AG09309 (cell line): ENCODE results near the gene AMPD2.

Experiments
- DNase-seq: peaks from one replicate; pipeline ENCODE4 v3.0.0-alpha.2; 2010; ENCODE audit warnings: low read depth
- H3K4me3 ChIP-seq: 2 replicates; pipeline ENCODE4 v1.5.1; 2011; ENCODE audit warnings: mild to moderate bottlenecking, low read depth, low read length, moderate library complexity; ENCODE audit not compliant: control insufficient read depth
- TF ChIP-seq, protein P1 (sequence below): IDR thresholded peaks from 2 replicates; pipeline ENCODE4 v1.5.1; 2011; ENCODE audit warnings: mild to moderate bottlenecking, low read depth, low read length, inconsistent platforms; ENCODE audit not compliant: insufficient read depth, control insufficient read depth; ENCODE audit errors: missing control alignments

Gene AMPD2

DNA sequence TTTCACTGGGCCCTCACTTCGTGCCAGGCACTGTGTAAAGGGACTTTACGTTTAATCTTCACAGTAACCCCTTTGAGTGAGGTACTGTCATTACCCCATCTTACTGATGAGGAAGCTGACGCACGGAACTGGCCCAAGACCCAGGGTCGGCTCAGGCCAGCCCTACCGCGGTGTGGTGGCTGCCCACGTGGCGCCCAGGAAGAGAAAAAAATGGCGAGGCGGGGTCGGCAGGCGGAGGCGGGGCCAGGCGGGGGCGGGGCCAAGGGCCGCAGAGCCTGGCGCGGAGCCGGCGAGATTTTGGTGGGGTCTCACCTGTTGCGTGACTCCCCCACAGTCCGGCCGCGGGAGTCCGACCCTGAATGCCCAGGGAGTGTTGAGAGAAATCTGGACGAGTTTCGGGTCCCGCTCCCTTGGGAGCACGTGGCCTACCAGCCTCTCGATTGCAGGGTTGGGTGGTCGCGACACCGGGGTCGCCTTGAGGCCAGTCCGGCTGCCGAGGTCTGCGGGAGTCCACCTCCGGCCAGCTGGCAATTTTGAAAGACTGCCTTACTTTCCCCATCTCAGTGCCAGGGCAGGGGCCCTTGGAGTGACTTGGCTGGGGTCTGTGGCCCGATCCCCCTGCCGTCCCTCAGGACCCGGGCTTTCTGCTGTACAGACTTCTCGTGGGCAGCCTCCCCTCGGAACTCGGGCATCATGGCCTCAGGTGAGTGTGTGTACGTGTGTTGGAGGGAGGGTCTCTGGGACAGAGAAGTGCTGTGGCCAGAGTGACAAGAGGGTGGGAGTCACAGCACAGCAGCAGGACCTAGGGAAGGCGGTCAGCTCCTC, at the start of gene AMPD2, which contains the start of gene GNAT2:
Gene AMPD2, plus strand, starts transcription at position 262 of the 825 bp plus-strand sequence. CDS start 1,339 bp downstream, outside the sequence.
Gene GNAT2, minus strand, starts transcription at position 41 of the 825 bp plus-strand sequence. CDS start 6,746 bp downstream, outside the sequence.
- TF ChIP-seq, protein P1, sequence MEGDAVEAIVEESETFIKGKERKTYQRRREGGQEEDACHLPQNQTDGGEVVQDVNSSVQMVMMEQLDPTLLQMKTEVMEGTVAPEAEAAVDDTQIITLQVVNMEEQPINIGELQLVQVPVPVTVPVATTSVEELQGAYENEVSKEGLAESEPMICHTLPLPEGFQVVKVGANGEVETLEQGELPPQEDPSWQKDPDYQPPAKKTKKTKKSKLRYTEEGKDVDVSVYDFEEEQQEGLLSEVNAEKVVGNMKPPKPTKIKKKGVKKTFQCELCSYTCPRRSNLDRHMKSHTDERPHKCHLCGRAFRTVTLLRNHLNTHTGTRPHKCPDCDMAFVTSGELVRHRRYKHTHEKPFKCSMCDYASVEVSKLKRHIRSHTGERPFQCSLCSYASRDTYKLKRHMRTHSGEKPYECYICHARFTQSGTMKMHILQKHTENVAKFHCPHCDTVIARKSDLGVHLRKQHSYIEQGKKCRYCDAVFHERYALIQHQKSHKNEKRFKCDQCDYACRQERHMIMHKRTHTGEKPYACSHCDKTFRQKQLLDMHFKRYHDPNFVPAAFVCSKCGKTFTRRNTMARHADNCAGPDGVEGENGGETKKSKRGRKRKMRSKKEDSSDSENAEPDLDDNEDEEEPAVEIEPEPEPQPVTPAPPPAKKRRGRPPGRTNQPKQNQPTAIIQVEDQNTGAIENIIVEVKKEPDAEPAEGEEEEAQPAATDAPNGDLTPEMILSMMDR: no peak
- peak; percentile 67 for DNase-seq
- peak within 1 kb of the TSS; percentile 89 for H3K4me3 ChIP-seq

DNA sequence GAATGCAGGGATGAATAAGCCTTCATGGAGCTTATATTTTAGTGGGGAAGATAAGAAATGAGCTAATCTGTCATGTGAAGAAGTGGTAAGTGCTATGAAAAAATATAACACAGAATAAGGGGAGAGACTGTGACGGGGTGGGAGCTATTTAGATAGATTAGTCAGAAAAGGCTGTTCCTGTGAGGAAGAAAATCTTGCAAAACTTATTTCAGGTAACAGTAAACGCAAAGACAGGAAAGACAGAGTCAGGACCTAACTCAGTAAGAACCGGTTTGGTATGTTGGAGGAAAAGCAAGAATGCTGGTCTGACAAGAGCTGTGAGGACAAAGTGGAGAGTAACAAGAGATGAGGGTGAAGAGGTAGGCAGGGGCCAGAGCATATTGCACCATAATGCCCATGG, 49.2 kb upstream of the AMPD2 start:
- TF ChIP-seq, protein P1: no peak
- no peak overlapping the region for H3K4me3 ChIP-seq

DNA sequence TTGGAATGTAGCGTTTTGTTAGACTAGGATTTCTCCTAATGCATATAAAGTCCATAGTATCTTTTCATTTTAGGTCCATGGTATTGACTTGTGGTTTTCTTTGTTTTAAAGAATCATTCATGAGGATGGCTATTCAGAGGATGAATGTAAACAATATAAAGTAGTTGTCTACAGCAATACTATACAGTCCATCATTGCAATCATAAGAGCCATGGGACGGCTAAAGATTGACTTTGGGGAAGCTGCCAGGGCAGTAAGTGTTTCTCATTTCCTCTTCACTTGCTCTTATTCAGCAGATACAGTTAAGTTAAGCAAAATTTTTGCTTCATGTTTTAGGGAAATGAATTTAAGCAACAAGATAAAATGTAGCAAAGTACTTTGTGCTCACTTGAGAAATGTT, 45.9 kb upstream of the AMPD2 start:
- no peak for DNase-seq
- no peak overlapping the region for H3K4me3 ChIP-seq
- TF ChIP-seq, protein P1: no peak

More for the DNA sequence above, 49.2 kb upstream of the AMPD2 start:
- no peak for DNase-seq

DNA sequence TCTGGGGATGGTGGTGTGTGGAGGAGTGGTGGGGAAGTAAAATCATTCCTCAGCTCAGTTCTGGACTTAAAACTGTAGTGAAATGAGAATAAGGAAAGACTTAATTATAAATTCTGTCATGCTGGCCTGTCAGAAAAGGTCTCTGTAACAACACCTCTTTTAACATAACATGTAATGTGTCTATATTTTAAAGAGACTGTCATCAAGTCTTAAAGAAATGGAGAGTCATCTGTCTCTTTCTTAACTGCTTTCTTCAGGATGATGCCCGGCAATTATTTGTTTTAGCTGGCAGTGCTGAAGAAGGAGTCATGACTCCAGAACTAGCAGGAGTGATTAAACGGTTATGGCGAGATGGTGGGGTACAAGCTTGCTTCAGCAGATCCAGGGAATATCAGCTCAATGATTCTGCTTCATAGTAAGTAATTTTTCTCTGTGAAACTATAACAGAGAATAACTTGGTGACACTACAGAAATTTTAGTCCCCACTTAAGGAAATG, 40.6 kb upstream of the AMPD2 start:
- TF ChIP-seq, protein P1: no peak
- H3K4me3 ChIP-seq: no peak overlapping the region
- no peak for DNase-seq

DNA sequence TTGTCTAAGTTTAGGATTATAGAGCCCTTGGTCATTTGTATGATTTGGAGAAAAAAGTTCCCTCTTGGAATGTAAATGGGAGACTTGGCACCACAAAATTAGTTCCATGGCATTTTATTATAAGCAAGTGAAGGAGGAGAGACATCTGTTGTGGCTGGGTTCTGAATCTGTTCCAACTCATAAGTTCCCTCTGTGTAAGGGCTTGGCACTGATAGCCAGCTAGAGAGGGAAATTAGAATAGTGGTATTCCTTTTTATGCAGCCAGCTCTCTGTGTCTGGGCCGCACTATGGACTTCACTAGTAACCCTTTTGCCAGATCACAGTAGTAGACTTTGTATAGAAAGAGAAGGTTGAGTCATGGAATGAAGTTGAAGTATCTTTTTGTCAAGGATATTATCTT, 40.1 kb upstream of the AMPD2 start:
- TF ChIP-seq, protein P1: no peak
- DNase-seq: no peak
- no peak overlapping the region for H3K4me3 ChIP-seq

DNA sequence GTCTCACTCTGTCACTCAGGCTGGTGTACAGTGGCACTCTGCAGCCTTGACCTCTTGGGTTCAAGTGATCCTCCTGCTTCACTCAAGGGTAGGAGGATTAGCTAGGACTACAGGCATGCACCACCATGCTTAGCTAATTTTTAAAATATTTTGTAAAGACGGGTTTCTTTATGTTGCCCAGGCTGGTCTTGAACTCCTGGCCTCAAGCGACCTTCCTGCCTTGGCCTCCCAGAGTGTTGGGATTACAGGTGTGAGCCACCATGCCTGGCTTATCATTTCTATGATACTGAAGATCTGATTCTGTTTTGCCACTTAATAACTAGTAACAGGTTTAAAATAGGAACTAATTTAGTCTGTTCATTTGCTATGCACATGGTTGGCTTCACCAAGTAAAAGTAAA, 37.6 kb upstream of the AMPD2 start:
- H3K4me3 ChIP-seq: no peak overlapping the region
- TF ChIP-seq, protein P1: no peak
- DNase-seq: no peak
